Measurements from ENCODE around the gene RPGRIP1L. TPM values are rescaled to one million over a fixed set of nuclear protein-coding genes. Genes with fewer than 3 reads are reported as not detected.

RPGRIP1L gene
- polyA plus RNA-seq, 1 donor (not counting 4 experiments of a cell fraction or from before 2014, with no cell fraction given) = 11.6 TPM

GRCh38 chr16:53599548-53599947, 104.1 kb downstream of the RPGRIP1L start:
- dilution Hi-C loops (cut with MboI; ENCODE audit: extremely low pct_ligation_motif_present, low sequenced_read_pairs) = no loop called here
- H3K27ac ChIP-seq (ENCODE audit: control insufficient read depth, insufficient read depth, low read length) = no peak overlapping the region
- TF ChIP-seq EZH2 (IDR thresholded peaks at IDR 0.05; ENCODE audit: low read length) (no peak), CTCF (optimal IDR thresholded peaks at IDR 0.05 in 1 of 3, IDR thresholded peaks at IDR 0.05 in 1 of 3, conservative IDR thresholded peaks at IDR 0.05 in 1 of 3; ENCODE audit: extremely low read depth in 1 of 3, insufficient read depth in 2 of 3, low read length in 3 of 3) (no peak)

GRCh38 chr16:53598511-53599275, 105.0 kb downstream of the RPGRIP1L start:
- Histone ChIP-seq H3K36me3 (ENCODE audit: control insufficient read depth in 2 of 2, extremely low read depth in 1 of 2, insufficient read depth in 2 of 2, low read length in 2 of 2) (no peaks in the 10 kb centered on the region), H3K4me1 (ENCODE audit: control insufficient read depth, extremely low read depth, insufficient read depth, low read length) (peaks cover 2% of the 10 kb centered on the region), H3K79me2 (ENCODE audit: control insufficient read depth, insufficient read depth, low read length) (no peaks in the 10 kb centered on the region), H3K4me2 (ENCODE audit: control insufficient read depth, extremely low read depth, insufficient read depth, low read depth, low read length) (no peak overlapping the region), H3K9me3 (ENCODE audit: control insufficient read depth, low read depth, low read length) (no peaks in the 10 kb centered on the region), H3K27me3 (ENCODE audit: control insufficient read depth, extremely low read depth, insufficient read depth, low read length) (no peaks in the 10 kb centered on the region), H3K27ac (ENCODE audit: control insufficient read depth, insufficient read depth, low read length) (no peak overlapping the region), H3K9ac (ENCODE audit: control insufficient read depth, extremely low read depth, insufficient read depth, low read length) (no peak overlapping the region), H2AFZ (ENCODE audit: control insufficient read depth, low read length) (no peak overlapping the region), H3K4me3 (ENCODE audit: control insufficient read depth in 2 of 3, extremely low read depth in 1 of 3, insufficient read depth in 2 of 3, low read depth in 1 of 3, low read length in 3 of 3) (no peak overlapping the region), H4K20me1 (ENCODE audit: control insufficient read depth, extremely low read depth, insufficient read depth, low read length) (no peaks in the 10 kb centered on the region), H3K9me1 (ENCODE audit: control insufficient read depth, extremely low read depth, insufficient read depth, low read length) (no peaks in the 10 kb centered on the region)
- DNase-seq (ENCODE audit: low read depth, low spot score) (no peak), FAIRE-seq (no peak)
- dilution Hi-C loops (cut with MboI; ENCODE audit: extremely low pct_ligation_motif_present, low sequenced_read_pairs) = no loop called here
- no peak for TF ChIP-seq EZH2 (IDR thresholded peaks at IDR 0.05; ENCODE audit: low read length)
- TF ChIP-seq CTCF (optimal IDR thresholded peaks at IDR 0.05 in 1 of 3, IDR thresholded peaks at IDR 0.05 in 1 of 3, conservative IDR thresholded peaks at IDR 0.05 in 1 of 3; ENCODE audit: extremely low read depth in 1 of 3, insufficient read depth in 2 of 3, low read length in 3 of 3) = no peak

More at GRCh38 chr16:53599548-53599947, 104.1 kb downstream of the RPGRIP1L start:
- no peak overlapping the region for H3K4me3 ChIP-seq (ENCODE audit: control insufficient read depth in 2 of 3, extremely low read depth in 1 of 3, insufficient read depth in 2 of 3, low read depth in 1 of 3, low read length in 3 of 3)
- no peak overlapping the region for H2AFZ ChIP-seq (ENCODE audit: control insufficient read depth, low read length)
- no peaks in the 10 kb centered on the region for H3K9me1 ChIP-seq (ENCODE audit: control insufficient read depth, extremely low read depth, insufficient read depth, low read length)
- no peak for FAIRE-seq
- no peak for DNase-seq (ENCODE audit: low read depth, low spot score)
- H3K27me3 ChIP-seq (ENCODE audit: control insufficient read depth, extremely low read depth, insufficient read depth, low read length) = no peaks in the 10 kb centered on the region
- no peak overlapping the region for H3K4me2 ChIP-seq (ENCODE audit: control insufficient read depth, extremely low read depth, insufficient read depth, low read depth, low read length)
- no peaks in the 10 kb centered on the region for H4K20me1 ChIP-seq (ENCODE audit: control insufficient read depth, extremely low read depth, insufficient read depth, low read length)
- no peaks in the 10 kb centered on the region for H3K79me2 ChIP-seq (ENCODE audit: control insufficient read depth, insufficient read depth, low read length)
- H3K36me3 ChIP-seq (ENCODE audit: control insufficient read depth in 2 of 2, extremely low read depth in 1 of 2, insufficient read depth in 2 of 2, low read length in 2 of 2) = no peaks in the 10 kb centered on the region
- H3K9me3 ChIP-seq (ENCODE audit: control insufficient read depth, low read depth, low read length) = no peaks in the 10 kb centered on the region
- H3K9ac ChIP-seq (ENCODE audit: control insufficient read depth, extremely low read depth, insufficient read depth, low read length) = no peak overlapping the region
- peaks cover 2% of the 10 kb centered on the region for H3K4me1 ChIP-seq (ENCODE audit: control insufficient read depth, extremely low read depth, insufficient read depth, low read length)

Measured in keratinocyte (primary cell).